GM12878 (cell line): ENCODE measurements around the gene SPOP. TPM values are rescaled to one million over a fixed set of nuclear protein-coding genes. Genes with fewer than 3 reads are reported as not detected.

Experiments used
- ATAC-seq: fragments of 200-7000 bp; cut with Tn5 transposase; 3 replicates; pipeline ENCODE4 v1.9.1; 2020; ENCODE audit warnings: mild to moderate bottlenecking, moderate library complexity
- BruUV-seq: library from RNA; stranded (reverse); fragments of 400-500 nt; replicated peaks from 2 replicates; lab custom pipeline; 2021; lab: Mats Ljungman, UMichigan
- CTCF ChIA-PET: fragments of 300-600 bp; sonication (Branson Sonifier 250); formaldehyde crosslinking; extraction: SDS; loops from one replicate; lab custom pipeline; 2021; ENCODE audit warnings: inconsistent platforms; lab: Yijun Ruan, JAX
- POLR2A ChIA-PET: fragments of 350-600 bp; formaldehyde crosslinking; extraction: SDS; loops from one replicate; lab custom pipeline; 2021; ENCODE audit warnings: inconsistent platforms; lab: Charles Lee
- RAD21 ChIA-PET: fragments of 300-600 bp; sonication (Branson Sonifier 250); formaldehyde crosslinking; loops from one replicate; lab custom pipeline; 2023; ENCODE audit warnings: antibody characterized with exemption; ENCODE audit not compliant: unreplicated experiment; lab: Charles Lee
- SMC1A ChIA-PET: fragments of 300-600 bp; sonication (Branson Sonifier 250); formaldehyde crosslinking; loops from one replicate; lab custom pipeline; 2023; ENCODE audit not compliant: unreplicated experiment, uncharacterized antibody; lab: Charles Lee
- DNase-seq: peaks from one replicate; pipeline ENCODE4 v3.0.0-alpha.2; 2011; ENCODE audit warnings: low read depth, low spot score
- FAIRE-seq: peaks from 3 replicates; lab custom pipeline; 2011; peaks lifted over from hg19 to GRCh38; lab: Jason Lieb, UNC
- H2AFZ ChIP-seq: 2 replicates; pipeline ENCODE4 v1.6.0; 2011; ENCODE audit warnings: low read depth, low read length, control low read depth; ENCODE audit not compliant: control insufficient read depth
- H3K27ac ChIP-seq: 2 replicates; pipeline ENCODE4 v1.5.1; 2011; ENCODE audit warnings: control low read depth; ENCODE audit not compliant: control insufficient read depth, insufficient read depth
- H3K27me3 ChIP-seq, 2 experiments: replicated peaks in 1 of 2; 2 replicates each; pipeline versions ENCODE4 v1.6.0 to v1.6.1; 2011; ENCODE audit warnings: low read length in 1 of 2; ENCODE audit not compliant: control insufficient read depth in 2 of 2, insufficient read depth in 2 of 2
- H3K36me3 ChIP-seq, 2 experiments: 2 replicates each; pipeline ENCODE4 v1.5.1; 2011; ENCODE audit warnings: low read length in 1 of 2; ENCODE audit not compliant: control insufficient read depth in 2 of 2, insufficient read depth in 2 of 2
- H3K4me1 ChIP-seq: 2 replicates; pipeline ENCODE4 v1.6.1; 2011; ENCODE audit warnings: mild to moderate bottlenecking, low read length, moderate library complexity, mixed read lengths; ENCODE audit not compliant: control insufficient read depth, insufficient read depth
- H3K4me2 ChIP-seq: 2 replicates; pipeline ENCODE4 v1.6.0; 2011; ENCODE audit warnings: control low read depth; ENCODE audit not compliant: control insufficient read depth, insufficient read depth
- H3K4me3 ChIP-seq: fragments of 200-600 bp; sonication (generic); 2 replicates; pipeline ENCODE4 v1.5.1; 2016
- H3K79me2 ChIP-seq: 2 replicates; pipeline ENCODE4 v1.6.0; 2011; ENCODE audit warnings: low read length; ENCODE audit not compliant: control insufficient read depth, insufficient read depth
- H3K9ac ChIP-seq: 2 replicates; pipeline ENCODE4 v1.8.0; 2011; ENCODE audit warnings: low read length, control low read depth, mixed read lengths; ENCODE audit not compliant: control insufficient read depth, insufficient read depth
- H3K9me3 ChIP-seq: replicated peaks from 3 replicates; pipeline ENCODE4 v1.5.1; 2011; ENCODE audit warnings: mild to moderate bottlenecking, low read length; ENCODE audit not compliant: control insufficient read depth, insufficient read depth
- H4K20me1 ChIP-seq: 2 replicates; pipeline ENCODE4 v1.6.0; 2011; ENCODE audit not compliant: control insufficient read depth, insufficient read depth
- CEBPB ChIP-seq, 2 experiments: fragments of 150-350 bp in 1 of 2; IDR thresholded peaks; 2 replicates each; pipeline ENCODE4 v1.6.1; 2012 to 2014; ENCODE audit warnings: low read depth in 2 of 2, low read length in 2 of 2, borderline replicate concordance in 1 of 2, inconsistent platforms in 1 of 2
- CREB1 ChIP-seq: IDR thresholded peaks from 2 replicates; pipeline ENCODE4 v1.6.1; 2012; ENCODE audit warnings: low read depth, mild to moderate bottlenecking, inconsistent platforms
- CUX1 ChIP-seq: IDR thresholded peaks from 2 replicates; pipeline ENCODE4 v1.6.1; 2012; ENCODE audit warnings: improper control_type of control experiment, low read depth, low read length; ENCODE audit not compliant: insufficient replicate concordance
- IKZF1 ChIP-seq: fragments of 450-650 bp; conservative IDR thresholded peaks from 2 replicates; pipeline ENCODE4 v1.6.1; 2017; ENCODE audit warnings: antibody characterized with exemption, mild to moderate bottlenecking
- MYC ChIP-seq: IDR thresholded peaks from 2 replicates; pipeline ENCODE4 v1.6.1; 2011; ENCODE audit warnings: mild to moderate bottlenecking, low read length, moderate library complexity, inconsistent platforms; ENCODE audit not compliant: insufficient read depth, insufficient replicate concordance, insufficient read length, severe bottlenecking
- NFXL1 ChIP-seq: fragments of 450-650 bp; IDR thresholded peaks from 2 replicates; pipeline ENCODE4 v1.6.1; 2017; ENCODE audit warnings: antibody characterized with exemption, mild to moderate bottlenecking, borderline replicate concordance
- NFYA ChIP-seq: IDR thresholded peaks from 2 replicates; pipeline ENCODE4 v1.6.1; 2011; ENCODE audit warnings: low read depth, mild to moderate bottlenecking, low read length, improper control_type of control experiment, borderline replicate concordance
- RUNX3 ChIP-seq: IDR thresholded peaks from 2 replicates; pipeline ENCODE4 v1.6.1; 2012; ENCODE audit warnings: low read length, inconsistent platforms
- SMAD5 ChIP-seq: IDR thresholded peaks from 2 replicates; pipeline ENCODE4 v1.6.1; 2016; ENCODE audit warnings: antibody characterized with exemption, low read depth
- SMARCA5 ChIP-seq: fragments of 450-650 bp; IDR thresholded peaks from 2 replicates; pipeline ENCODE4 v1.6.1; 2017; ENCODE audit warnings: mild to moderate bottlenecking
- WGBS: methylation state at CpG from one replicate; pipeline ENCODE4 v1.1.6; 2016; ENCODE audit warnings: low lambda C conversion rate; ENCODE audit not compliant: insufficient replicate concordance, insufficient coverage; ENCODE audit errors: missing lambda C conversion rate; 5-methylcytosine and 5-hydroxymethylcytosine counted together
- in situ Hi-C: fragments of 300-500 bp; cut with MboI; formaldehyde crosslinking; loops from 9 replicates; pipeline ENCODE4 v1.14.3; 2018; ENCODE audit warnings: mixed read lengths
- intact Hi-C: fragments of 100-400 bp; cut with micrococcal nuclease; formaldehyde crosslinking; loops from one replicate; pipeline ENCODE4 v1.14.2; 2022; ENCODE audit not compliant: unreplicated experiment
- polyA plus RNA-seq, 11 experiments: library from polyadenylated mRNA; depleted of rRNA in 4 of 11; unstranded in 6 of 11; stranded (reverse) in 5 of 11; fragments of >200 nt; fragmentation: Nextera tagmentation in 4 of 11; fragmentation: Illumina TruSeq in 1 of 11; extraction: Ambion mirVana in 4 of 11; extraction: Trizol in 1 of 11; gene quantifications; 1 replicate in 1 of 11; 2 replicates in 10 of 11; pipeline versions ENCODE4 v1.2.1 to v1.2.3, GENCODE V29; 2011 to 2016; ENCODE audit warnings: inconsistent platforms in 2 of 11, missing spikeins in 2 of 11, low read depth in 1 of 11
- total RNA-seq, 4 experiments: library from RNA; depleted of rRNA in 3 of 4; stranded (reverse); fragments of >200 nt in 3 of 4; fragmentation: Illumina TruSeq in 1 of 4; extraction: Trizol in 1 of 4; gene quantifications; 2 replicates each; pipeline versions ENCODE4 v1.2.1 to v1.2.3, GENCODE V29; 2013 to 2021

The SPOP gene
- total and polyA plus RNA-seq, 10 of the 15 experiments (the other 5 are each of a cell fraction or from before 2014, with no cell fraction given) = 35.1 to 80.4 (median 44.7) TPM

GRCh38 chr17:49571764-49572163 lies 106.1 kb downstream of the SPOP start:
- ChIA-PET CTCF (interaction anchor here (0.7 to 17.8 kb wide), 14 partner anchors 14 to 289 kb away, joined by 3 to 483 read pairs (median 4); partner anchors contain the start of gene SLC35B1), SMC1A (interaction anchor here (0.7 to 8.5 kb wide), 3 partner anchors 104 to 1429 kb away, joined by 3 to 121 read pairs (median 3); no protein-coding TSS in a partner anchor), POLR2A (no interaction called here), RAD21 (interaction anchor here (0.6 to 3.5 kb wide), 10 partner anchors 16 to 233 kb away, joined by 3 to 70 read pairs (median 4); no protein-coding TSS in a partner anchor)
- no peak for FAIRE-seq
- WGBS = 8% methylated on average over 4 of the region's 4 CpGs
- H3K9ac ChIP-seq = no peak overlapping the region
- intact Hi-C loops = no loop called here
- no peak overlapping the region for H3K27ac ChIP-seq
- H3K4me1 ChIP-seq = peaks cover 13% of the 10 kb centered on the region
- H4K20me1 ChIP-seq = no peaks in the 10 kb centered on the region
- in situ Hi-C loops = loop anchor here (5.0 kb wide), 3 partner anchors 126 to 426 kb away; partner anchors contain the start of genes DLX3 and KAT7
- no peak overlapping the region for H2AFZ ChIP-seq
- no peak overlapping the region for H3K4me3 ChIP-seq
- no peaks in the 10 kb centered on the region for H3K79me2 ChIP-seq
- H3K4me2 ChIP-seq = no peak overlapping the region
- no peak for TF ChIP-seq RUNX3
- TF ChIP-seq CEBPB (IDR thresholded peaks at IDR 0.05; ENCODE audit: borderline replicate concordance in 1 of 2, low read depth in 2 of 2, low read length in 2 of 2) = no peak
- TF ChIP-seq NFXL1 = no peak
- TF ChIP-seq SMAD5 = no peak
- TF ChIP-seq NFYA = no peak
- TF ChIP-seq CUX1 = no peak
- TF ChIP-seq CREB1 = no peak
- TF ChIP-seq IKZF1 = no peak
- no peak for TF ChIP-seq MYC
- TF ChIP-seq SMARCA5 = no peak
- TF ChIP-seq, all 136 proteins: peak for 0
- no peak for DNase-seq
- no peak for ATAC-seq
- no peaks in the 10 kb centered on the region for H3K9me3 ChIP-seq
- no TSS peak for BruUV-seq
- H3K27me3 ChIP-seq = peaks cover 2 to 3% of the 10 kb centered on the region in 2 experiments; a peak in 3 of 4 replicates
- H3K36me3 ChIP-seq = no peaks in the 10 kb centered on the region
